Calu3 (cell line): ENCODE results near the gene WWOX. TPM values are rescaled to one million over a fixed set of nuclear protein-coding genes. Genes with fewer than 3 reads are reported as not detected.

ENCODE experiments used
- BruUV-seq: library from RNA; stranded (reverse); fragments of 400-500 nt; replicated peaks from 2 replicates; lab custom pipeline; 2021; lab: Mats Ljungman, UMichigan
- CTCF ChIA-PET: fragments of 300-600 bp; sonication (Branson Sonifier 250); formaldehyde crosslinking; loops from one replicate; lab custom pipeline; 2022; ENCODE audit warnings: antibody characterized with exemption; lab: Charles Lee
- DNase-seq: peaks from one replicate; pipeline ENCODE4 v3.0.0; 2022
- H3K27ac Mint-ChIP-seq: one replicate; pipeline ENCODE4 v1.8.0; 2022; ENCODE audit warnings: mixed read lengths; ENCODE audit not compliant: unreplicated experiment
- H3K27me3 Mint-ChIP-seq: one replicate; pipeline ENCODE4 v1.8.0; 2022; ENCODE audit warnings: mixed read lengths; ENCODE audit not compliant: unreplicated experiment
- H3K36me3 Mint-ChIP-seq: one replicate; pipeline ENCODE4 v1.8.0; 2022; ENCODE audit warnings: mild to moderate bottlenecking, moderate library complexity, mixed read lengths; ENCODE audit not compliant: insufficient read depth, unreplicated experiment
- H3K4me1 Mint-ChIP-seq: one replicate; pipeline ENCODE4 v1.8.0; 2022; ENCODE audit warnings: mild to moderate bottlenecking, low read depth, mixed read lengths; ENCODE audit not compliant: unreplicated experiment
- H3K4me3 Mint-ChIP-seq: one replicate; pipeline ENCODE4 v1.8.0; 2022; ENCODE audit warnings: mild to moderate bottlenecking, low read depth, moderate library complexity, mixed read lengths; ENCODE audit not compliant: unreplicated experiment
- H3K9me3 Mint-ChIP-seq: one replicate; pipeline ENCODE4 v1.8.0; 2022; ENCODE audit warnings: low read depth, mixed read lengths; ENCODE audit not compliant: unreplicated experiment
- CTCF ChIP-seq: fragments of 200-600 bp; IDR thresholded peaks from one replicate; pipeline ENCODE4 v1.8.0; 2022; ENCODE audit warnings: antibody characterized with exemption; ENCODE audit not compliant: unreplicated experiment
- intact Hi-C: fragments of 100-400 bp; cut with micrococcal nuclease; formaldehyde crosslinking; loops from one replicate; pipeline ENCODE4 v1.10.0; 2022; ENCODE audit not compliant: unreplicated experiment
- total RNA-seq: library from RNA; stranded (reverse); gene quantifications from 2 replicates; pipeline ENCODE4 v1.2.3, GENCODE V29; 2022

WWOX gene
- total RNA-seq, 1 experiment from 2014 or later, result 33.5 TPM

- H3K27me3 Mint-ChIP-seq, result no peaks in the 10 kb centered on the region
- no peak overlapping the region for H3K4me3 Mint-ChIP-seq
- no peak for DNase-seq
- TF ChIP-seq CTCF, result no peak
- BruUV-seq, result no TSS peak
- CTCF ChIA-PET, result no interaction called here
- H3K27ac Mint-ChIP-seq, result no peak overlapping the region
- no peaks in the 10 kb centered on the region for H3K36me3 Mint-ChIP-seq
- intact Hi-C loops, result loop anchor here (5.0 kb wide), 1 partner anchor 682 kb away; the partner anchor contains the start of gene MAF
- no peaks in the 10 kb centered on the region for H3K4me1 Mint-ChIP-seq
- H3K9me3 Mint-ChIP-seq, result peaks cover 16% of the 10 kb centered on the region
Measured at GRCh38 chr16:78919852-78920251, 820.4 kb downstream of the WWOX start.

- Mint-ChIP-seq H3K27ac (no peak overlapping the region), H3K27me3 (no peaks in the 10 kb centered on the region), H3K4me1 (no peaks in the 10 kb centered on the region), H3K4me3 (no peak overlapping the region), H3K36me3 (no peaks in the 10 kb centered on the region), H3K9me3 (peaks cover 18% of the 10 kb centered on the region)
- BruUV-seq, result no TSS peak
- intact Hi-C loops, result loop anchor here (5.0 kb wide), 1 partner anchor 682 kb away; the partner anchor contains the start of gene MAF
- DNase-seq, result no peak
- TF ChIP-seq CTCF, result no peak
- CTCF ChIA-PET, result no interaction called here
Measured at GRCh38 chr16:78920621-78921020, 821.2 kb downstream of the WWOX start.

- CTCF ChIA-PET, result no interaction called here
Measured at GRCh38 chr16:78925083-78925767, 825.8 kb downstream of the WWOX start.

GRCh38 chr16:78926723-78927210 lies 827.3 kb downstream of the WWOX start:
- peaks cover 20% of the 10 kb centered on the region for H3K9me3 Mint-ChIP-seq
- no peaks in the 10 kb centered on the region for H3K36me3 Mint-ChIP-seq
- H3K4me3 Mint-ChIP-seq, result no peak overlapping the region
- no peaks in the 10 kb centered on the region for H3K4me1 Mint-ChIP-seq
- no peak for TF ChIP-seq CTCF
- no TSS peak for BruUV-seq
- H3K27ac Mint-ChIP-seq, result no peak overlapping the region
- no peak for DNase-seq
- intact Hi-C loops, result no loop called here
- H3K27me3 Mint-ChIP-seq, result no peaks in the 10 kb centered on the region
- CTCF ChIA-PET, result no interaction called here

More at GRCh38 chr16:78925083-78925767, 825.8 kb downstream of the WWOX start:
- Mint-ChIP-seq H3K27me3 (no peaks in the 10 kb centered on the region), H3K27ac (no peak overlapping the region), H3K36me3 (no peaks in the 10 kb centered on the region), H3K4me3 (no peak overlapping the region), H3K9me3 (peaks cover 20% of the 10 kb centered on the region), H3K4me1 (no peaks in the 10 kb centered on the region)
- BruUV-seq, result no TSS peak
- intact Hi-C loops, result loop anchor here (2.0 kb wide), 1 partner anchor 122 kb away; no protein-coding TSS in a partner anchor
- peak; percentile 39 for DNase-seq
- TF ChIP-seq CTCF, result peak; percentile 13
